Measurements from ENCODE around the gene ACTRT2. TPM values are rescaled to one million over a fixed set of nuclear protein-coding genes. Genes with fewer than 3 reads are reported as not detected.

ACTRT2 gene
- not detected in 2 replicates for total RNA-seq

GRCh38 chr1:3021233-3021671 lies at the start of gene ACTRT2:
Gene ACTRT2 (plus strand): TSS chr1:3021467. CDS start chr1:3021687, 220 bp downstream.

GRCh38 chr1:3068564-3069431 lies 47.5 kb downstream of the ACTRT2 start, which contains the start of gene PRDM16:
Gene PRDM16 (plus strand): TSS chr1:3069203. CDS start chr1:3069260, 57 bp downstream.

Other genes starting within 250 kb of the ACTRT2 start
- gene TTC34, start 219.8 kb upstream of the ACTRT2 start, total RNA-seq = under 0.01 and 0.09 TPM in 2 replicates
- gene PRDM16, start 47.7 kb downstream of the ACTRT2 start, total RNA-seq = 0.85 and 1.2 TPM in 2 replicates

Measured in smooth muscle cell of bladder (primary cell).